K562 (cell line): ENCODE data around the gene HIPK2. TPM values are rescaled to one million over a fixed set of nuclear protein-coding genes. Genes with fewer than 3 reads are reported as not detected.

Experiments
- ARHGAP35 ChIP-seq: fragments of 450-650 bp; IDR thresholded peaks from 2 replicates; pipeline ENCODE4 v1.6.1; 2018; ENCODE audit not compliant: partially characterized antibody
- BMI1 ChIP-seq: fragments of 150-350 bp; IDR thresholded peaks from 2 replicates; pipeline ENCODE4 v1.6.1; 2014; ENCODE audit warnings: low read length
- MCM3 ChIP-seq: fragments of 450-650 bp; IDR thresholded peaks from 2 replicates; pipeline ENCODE4 v1.6.1; 2016
- NONO ChIP-seq, 2 experiments: fragments of 200-400 bp in 1 of 2; fragments of 450-650 bp in 1 of 2; formaldehyde crosslinking in 1 of 2; IDR thresholded peaks; 2 replicates each; pipeline ENCODE4 v1.6.1; 2017; ENCODE audit warnings: low read depth in 2 of 2, mild to moderate bottlenecking in 2 of 2, moderate library complexity in 2 of 2, low read length in 1 of 2
- RB1 ChIP-seq: fragments of 450-650 bp; IDR thresholded peaks from 2 replicates; pipeline ENCODE4 v1.6.1; 2017; ENCODE audit warnings: low read depth, mild to moderate bottlenecking
- SMAD1 ChIP-seq: fragments of 150-350 bp; IDR thresholded peaks from 2 replicates; pipeline ENCODE4 v1.6.1; 2014; ENCODE audit warnings: low read length, low read depth; ENCODE audit not compliant: partially characterized antibody
- TEAD2 ChIP-seq: fragments of 450-650 bp; IDR thresholded peaks from 2 replicates; pipeline ENCODE4 v1.6.1; 2016; ENCODE audit warnings: missing genetic modification characterization, control low read depth, missing compliant biosample characterization
- YBX1 ChIP-seq: fragments of 450-650 bp; IDR thresholded peaks from 2 replicates; pipeline ENCODE4 v1.7.1; 2016; ENCODE audit warnings: mild to moderate bottlenecking
- ZNF184 ChIP-seq: sonication (generic); formaldehyde crosslinking; IDR thresholded peaks from 2 replicates; pipeline ENCODE4 v1.5.0; 2020; ENCODE audit warnings: missing genetic modification reagents
- polyA plus RNA-seq, 8 experiments: library from polyadenylated mRNA; depleted of rRNA in 4 of 8; stranded (reverse) in 5 of 8; unstranded in 3 of 8; fragments of >200 nt; fragmentation: Nextera tagmentation in 2 of 8; fragmentation: Illumina TruSeq in 1 of 8; extraction: Ambion mirVana in 2 of 8; extraction: Trizol in 1 of 8; gene quantifications; 2 replicates each; pipeline versions ENCODE4 v1.2.1 to v1.2.3, GENCODE V29; 2011 to 2014; ENCODE audit warnings: inconsistent platforms in 1 of 8, missing spikeins in 1 of 8
- total RNA-seq, 7 experiments: library from RNA; depleted of rRNA in 6 of 7; stranded (reverse); fragments of >200 nt in 6 of 7; fragmentation: Illumina TruSeq in 2 of 7; extraction: Trizol in 2 of 7; gene quantifications; 2 replicates each; pipeline versions ENCODE4 v1.2.1 to v1.2.3, GENCODE V29; 2011 to 2021; ENCODE audit warnings: low replicate concordance in 1 of 7
- TF ChIP-seq, protein P1 (sequence below): sonication (generic); formaldehyde crosslinking; IDR thresholded peaks from 2 replicates; pipeline ENCODE4 v1.8.1; 2023; ENCODE audit warnings: mild to moderate bottlenecking, missing genetic modification reagents
- TF ChIP-seq, protein P2 (sequence below): fragments of 250-450 bp; sonication (Bioruptor Pico); IDR thresholded peaks from 2 replicates; pipeline ENCODE4 v1.9.0; 2021; ENCODE audit warnings: mild to moderate bottlenecking
- TF ChIP-seq, protein P3 (sequence below): fragments of 250-450 bp; sonication (Bioruptor Pico); IDR thresholded peaks from 2 replicates; pipeline ENCODE4 v1.8.0; 2021; ENCODE audit warnings: moderate library complexity, mild to moderate bottlenecking, inconsistent platforms
- TF ChIP-seq, protein P4 (sequence below): fragments of 450-650 bp; IDR thresholded peaks from 2 replicates; pipeline ENCODE4 v1.7.0; 2016; ENCODE audit warnings: borderline replicate concordance
- TF ChIP-seq, protein P5 (sequence below): fragments of 450-650 bp; IDR thresholded peaks from 2 replicates; pipeline ENCODE4 v1.6.1; 2016; ENCODE audit warnings: low read depth, mild to moderate bottlenecking, moderate library complexity
- TF ChIP-seq, protein P6 (sequence below): fragments of 200-800 bp; sonication (Bioruptor generic); IDR thresholded peaks from 2 replicates; pipeline ENCODE4 v1.6.1; 2017; ENCODE audit warnings: missing genetic modification characterization, missing compliant biosample characterization
- TF ChIP-seq, protein P7 (sequence below): fragments of 450-650 bp; formaldehyde crosslinking; IDR thresholded peaks from 2 replicates; pipeline ENCODE4 v1.4.0; 2020; ENCODE audit warnings: mild to moderate bottlenecking, mixed read lengths
- TF ChIP-seq, protein P8 (sequence below): sonication (generic); formaldehyde crosslinking; IDR thresholded peaks from 2 replicates; pipeline ENCODE4 v1.8.1; 2023; ENCODE audit warnings: mild to moderate bottlenecking, missing genetic modification reagents

Gene HIPK2
- total and polyA plus RNA-seq, 9 of the 15 experiments (the other 6 are each of a cell fraction or from before 2014, with no cell fraction given), result 0.69 to 19.8 (median 5.1) TPM

DNA sequence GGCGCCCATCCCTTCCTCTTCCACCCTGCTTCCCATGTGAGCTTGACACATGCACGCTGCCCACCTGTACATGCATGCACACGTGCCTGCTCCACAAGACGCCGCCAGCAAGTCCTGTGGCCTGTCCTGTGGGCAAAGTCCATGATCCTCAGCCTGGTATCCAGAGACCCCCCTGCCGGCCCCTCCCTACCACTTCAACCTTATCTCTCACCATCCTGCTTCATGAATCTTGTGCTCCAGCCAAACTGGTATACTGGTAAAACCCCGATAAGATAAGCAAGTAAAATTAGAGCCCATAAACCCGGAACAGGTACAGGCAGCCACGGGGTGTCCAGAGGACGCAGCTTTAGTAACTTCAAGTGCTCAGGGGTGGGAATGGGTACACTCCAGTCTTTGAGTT lies 39.5 kb upstream of the HIPK2 start (continued):
- TF ChIP-seq, protein P1, sequence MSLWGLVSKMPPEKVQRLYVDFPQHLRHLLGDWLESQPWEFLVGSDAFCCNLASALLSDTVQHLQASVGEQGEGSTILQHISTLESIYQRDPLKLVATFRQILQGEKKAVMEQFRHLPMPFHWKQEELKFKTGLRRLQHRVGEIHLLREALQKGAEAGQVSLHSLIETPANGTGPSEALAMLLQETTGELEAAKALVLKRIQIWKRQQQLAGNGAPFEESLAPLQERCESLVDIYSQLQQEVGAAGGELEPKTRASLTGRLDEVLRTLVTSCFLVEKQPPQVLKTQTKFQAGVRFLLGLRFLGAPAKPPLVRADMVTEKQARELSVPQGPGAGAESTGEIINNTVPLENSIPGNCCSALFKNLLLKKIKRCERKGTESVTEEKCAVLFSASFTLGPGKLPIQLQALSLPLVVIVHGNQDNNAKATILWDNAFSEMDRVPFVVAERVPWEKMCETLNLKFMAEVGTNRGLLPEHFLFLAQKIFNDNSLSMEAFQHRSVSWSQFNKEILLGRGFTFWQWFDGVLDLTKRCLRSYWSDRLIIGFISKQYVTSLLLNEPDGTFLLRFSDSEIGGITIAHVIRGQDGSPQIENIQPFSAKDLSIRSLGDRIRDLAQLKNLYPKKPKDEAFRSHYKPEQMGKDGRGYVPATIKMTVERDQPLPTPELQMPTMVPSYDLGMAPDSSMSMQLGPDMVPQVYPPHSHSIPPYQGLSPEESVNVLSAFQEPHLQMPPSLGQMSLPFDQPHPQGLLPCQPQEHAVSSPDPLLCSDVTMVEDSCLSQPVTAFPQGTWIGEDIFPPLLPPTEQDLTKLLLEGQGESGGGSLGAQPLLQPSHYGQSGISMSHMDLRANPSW, result no peak
- TF ChIP-seq, protein P2, sequence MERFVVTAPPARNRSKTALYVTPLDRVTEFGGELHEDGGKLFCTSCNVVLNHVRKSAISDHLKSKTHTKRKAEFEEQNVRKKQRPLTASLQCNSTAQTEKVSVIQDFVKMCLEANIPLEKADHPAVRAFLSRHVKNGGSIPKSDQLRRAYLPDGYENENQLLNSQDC (CRISPR knock-in tag), result no peak
- TF ChIP-seq MCM3 (no peak), NONO (IDR thresholded peaks at IDR 0.05; ENCODE audit: low read depth in 2 of 2, low read length in 1 of 2) (no peak), YBX1 (no peak), ARHGAP35 (no peak), RB1 (no peak), ZNF184 (CRISPR knock-in tag) (no peak), BMI1 (no peak), SMAD1 (no peak), TEAD2 (tag) (no peak)
- TF ChIP-seq, protein P3, sequence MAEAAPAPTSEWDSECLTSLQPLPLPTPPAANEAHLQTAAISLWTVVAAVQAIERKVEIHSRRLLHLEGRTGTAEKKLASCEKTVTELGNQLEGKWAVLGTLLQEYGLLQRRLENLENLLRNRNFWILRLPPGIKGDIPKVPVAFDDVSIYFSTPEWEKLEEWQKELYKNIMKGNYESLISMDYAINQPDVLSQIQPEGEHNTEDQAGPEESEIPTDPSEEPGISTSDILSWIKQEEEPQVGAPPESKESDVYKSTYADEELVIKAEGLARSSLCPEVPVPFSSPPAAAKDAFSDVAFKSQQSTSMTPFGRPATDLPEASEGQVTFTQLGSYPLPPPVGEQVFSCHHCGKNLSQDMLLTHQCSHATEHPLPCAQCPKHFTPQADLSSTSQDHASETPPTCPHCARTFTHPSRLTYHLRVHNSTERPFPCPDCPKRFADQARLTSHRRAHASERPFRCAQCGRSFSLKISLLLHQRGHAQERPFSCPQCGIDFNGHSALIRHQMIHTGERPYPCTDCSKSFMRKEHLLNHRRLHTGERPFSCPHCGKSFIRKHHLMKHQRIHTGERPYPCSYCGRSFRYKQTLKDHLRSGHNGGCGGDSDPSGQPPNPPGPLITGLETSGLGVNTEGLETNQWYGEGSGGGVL, result no peak
- TF ChIP-seq, protein P4, sequence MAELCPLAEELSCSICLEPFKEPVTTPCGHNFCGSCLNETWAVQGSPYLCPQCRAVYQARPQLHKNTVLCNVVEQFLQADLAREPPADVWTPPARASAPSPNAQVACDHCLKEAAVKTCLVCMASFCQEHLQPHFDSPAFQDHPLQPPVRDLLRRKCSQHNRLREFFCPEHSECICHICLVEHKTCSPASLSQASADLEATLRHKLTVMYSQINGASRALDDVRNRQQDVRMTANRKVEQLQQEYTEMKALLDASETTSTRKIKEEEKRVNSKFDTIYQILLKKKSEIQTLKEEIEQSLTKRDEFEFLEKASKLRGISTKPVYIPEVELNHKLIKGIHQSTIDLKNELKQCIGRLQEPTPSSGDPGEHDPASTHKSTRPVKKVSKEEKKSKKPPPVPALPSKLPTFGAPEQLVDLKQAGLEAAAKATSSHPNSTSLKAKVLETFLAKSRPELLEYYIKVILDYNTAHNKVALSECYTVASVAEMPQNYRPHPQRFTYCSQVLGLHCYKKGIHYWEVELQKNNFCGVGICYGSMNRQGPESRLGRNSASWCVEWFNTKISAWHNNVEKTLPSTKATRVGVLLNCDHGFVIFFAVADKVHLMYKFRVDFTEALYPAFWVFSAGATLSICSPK, result no peak
- TF ChIP-seq, protein P5, sequence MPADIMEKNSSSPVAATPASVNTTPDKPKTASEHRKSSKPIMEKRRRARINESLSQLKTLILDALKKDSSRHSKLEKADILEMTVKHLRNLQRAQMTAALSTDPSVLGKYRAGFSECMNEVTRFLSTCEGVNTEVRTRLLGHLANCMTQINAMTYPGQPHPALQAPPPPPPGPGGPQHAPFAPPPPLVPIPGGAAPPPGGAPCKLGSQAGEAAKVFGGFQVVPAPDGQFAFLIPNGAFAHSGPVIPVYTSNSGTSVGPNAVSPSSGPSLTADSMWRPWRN, result no peak
- TF ChIP-seq, protein P6, sequence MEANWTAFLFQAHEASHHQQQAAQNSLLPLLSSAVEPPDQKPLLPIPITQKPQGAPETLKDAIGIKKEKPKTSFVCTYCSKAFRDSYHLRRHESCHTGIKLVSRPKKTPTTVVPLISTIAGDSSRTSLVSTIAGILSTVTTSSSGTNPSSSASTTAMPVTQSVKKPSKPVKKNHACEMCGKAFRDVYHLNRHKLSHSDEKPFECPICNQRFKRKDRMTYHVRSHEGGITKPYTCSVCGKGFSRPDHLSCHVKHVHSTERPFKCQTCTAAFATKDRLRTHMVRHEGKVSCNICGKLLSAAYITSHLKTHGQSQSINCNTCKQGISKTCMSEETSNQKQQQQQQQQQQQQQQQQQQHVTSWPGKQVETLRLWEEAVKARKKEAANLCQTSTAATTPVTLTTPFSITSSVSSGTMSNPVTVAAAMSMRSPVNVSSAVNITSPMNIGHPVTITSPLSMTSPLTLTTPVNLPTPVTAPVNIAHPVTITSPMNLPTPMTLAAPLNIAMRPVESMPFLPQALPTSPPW (CRISPR knock-in tag), result peak; percentile 95
- TF ChIP-seq, protein P7, sequence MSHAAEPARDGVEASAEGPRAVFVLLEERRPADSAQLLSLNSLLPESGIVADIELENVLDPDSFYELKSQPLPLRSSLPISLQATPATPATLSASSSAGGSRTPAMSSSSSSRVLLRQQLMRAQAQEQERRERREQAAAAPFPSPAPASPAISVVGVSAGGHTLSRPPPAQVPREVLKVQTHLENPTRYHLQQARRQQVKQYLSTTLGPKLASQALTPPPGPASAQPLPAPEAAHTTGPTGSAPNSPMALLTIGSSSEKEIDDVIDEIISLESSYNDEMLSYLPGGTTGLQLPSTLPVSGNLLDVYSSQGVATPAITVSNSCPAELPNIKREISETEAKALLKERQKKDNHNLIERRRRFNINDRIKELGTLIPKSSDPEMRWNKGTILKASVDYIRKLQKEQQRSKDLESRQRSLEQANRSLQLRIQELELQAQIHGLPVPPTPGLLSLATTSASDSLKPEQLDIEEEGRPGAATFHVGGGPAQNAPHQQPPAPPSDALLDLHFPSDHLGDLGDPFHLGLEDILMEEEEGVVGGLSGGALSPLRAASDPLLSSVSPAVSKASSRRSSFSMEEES, result no peak
- TF ChIP-seq, protein P8, sequence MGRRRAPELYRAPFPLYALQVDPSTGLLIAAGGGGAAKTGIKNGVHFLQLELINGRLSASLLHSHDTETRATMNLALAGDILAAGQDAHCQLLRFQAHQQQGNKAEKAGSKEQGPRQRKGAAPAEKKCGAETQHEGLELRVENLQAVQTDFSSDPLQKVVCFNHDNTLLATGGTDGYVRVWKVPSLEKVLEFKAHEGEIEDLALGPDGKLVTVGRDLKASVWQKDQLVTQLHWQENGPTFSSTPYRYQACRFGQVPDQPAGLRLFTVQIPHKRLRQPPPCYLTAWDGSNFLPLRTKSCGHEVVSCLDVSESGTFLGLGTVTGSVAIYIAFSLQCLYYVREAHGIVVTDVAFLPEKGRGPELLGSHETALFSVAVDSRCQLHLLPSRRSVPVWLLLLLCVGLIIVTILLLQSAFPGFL, result no peak
